ENCODE results near the gene CEACAM16.
"Not testable (repeated sequence)": the region's sequence is repeated elsewhere in the genome, so short reads cannot be mapped to it uniquely, and the experiment has no call there.

Gene CEACAM16

DNA sequence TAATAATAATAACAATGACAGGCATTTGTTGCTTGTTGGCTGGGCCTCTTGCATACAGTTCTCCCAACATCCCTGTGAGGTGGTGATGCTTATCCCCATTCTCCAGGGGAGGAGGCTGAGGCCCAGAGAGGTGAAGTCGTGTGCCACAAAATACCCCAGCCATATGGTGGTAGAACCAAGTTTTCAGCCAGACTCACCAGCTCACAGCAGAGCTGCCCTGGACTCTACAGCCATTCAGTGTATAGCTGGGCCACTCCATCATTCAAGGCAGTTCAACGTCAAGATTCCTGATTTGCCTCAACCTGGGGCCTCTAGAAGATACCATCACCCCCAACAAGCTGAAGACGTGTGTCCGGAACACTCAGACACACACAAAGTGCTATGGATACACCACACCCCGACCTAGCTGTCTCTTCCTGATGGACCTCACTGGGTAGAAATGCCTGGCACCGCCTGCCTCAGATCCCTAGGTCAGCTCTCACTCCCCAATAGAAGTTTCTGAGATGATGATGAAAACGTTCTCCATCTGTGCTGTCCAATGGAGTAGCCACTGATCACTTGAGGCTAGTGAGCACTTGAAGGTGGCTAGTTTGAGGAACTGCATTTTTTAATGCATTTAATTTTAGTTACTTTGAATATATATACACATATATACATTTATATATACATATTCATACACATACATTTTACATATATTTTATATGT, 31.9 kb upstream of the CEACAM16 start:
- in situ Hi-C loops (cut with MboI; ENCODE audit: low pct_unique_long_range_greater_than_20kb, low sequenced_read_pairs, unreplicated experiment) = no loop called here
- TF ChIP-seq, protein P1, sequence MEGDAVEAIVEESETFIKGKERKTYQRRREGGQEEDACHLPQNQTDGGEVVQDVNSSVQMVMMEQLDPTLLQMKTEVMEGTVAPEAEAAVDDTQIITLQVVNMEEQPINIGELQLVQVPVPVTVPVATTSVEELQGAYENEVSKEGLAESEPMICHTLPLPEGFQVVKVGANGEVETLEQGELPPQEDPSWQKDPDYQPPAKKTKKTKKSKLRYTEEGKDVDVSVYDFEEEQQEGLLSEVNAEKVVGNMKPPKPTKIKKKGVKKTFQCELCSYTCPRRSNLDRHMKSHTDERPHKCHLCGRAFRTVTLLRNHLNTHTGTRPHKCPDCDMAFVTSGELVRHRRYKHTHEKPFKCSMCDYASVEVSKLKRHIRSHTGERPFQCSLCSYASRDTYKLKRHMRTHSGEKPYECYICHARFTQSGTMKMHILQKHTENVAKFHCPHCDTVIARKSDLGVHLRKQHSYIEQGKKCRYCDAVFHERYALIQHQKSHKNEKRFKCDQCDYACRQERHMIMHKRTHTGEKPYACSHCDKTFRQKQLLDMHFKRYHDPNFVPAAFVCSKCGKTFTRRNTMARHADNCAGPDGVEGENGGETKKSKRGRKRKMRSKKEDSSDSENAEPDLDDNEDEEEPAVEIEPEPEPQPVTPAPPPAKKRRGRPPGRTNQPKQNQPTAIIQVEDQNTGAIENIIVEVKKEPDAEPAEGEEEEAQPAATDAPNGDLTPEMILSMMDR (IDR thresholded peaks at IDR 0.05; ENCODE audit: extremely low read depth, insufficient read depth, missing control alignments) = no peak
- DNase-seq (ENCODE audit: low spot score) = no peak

DNA sequence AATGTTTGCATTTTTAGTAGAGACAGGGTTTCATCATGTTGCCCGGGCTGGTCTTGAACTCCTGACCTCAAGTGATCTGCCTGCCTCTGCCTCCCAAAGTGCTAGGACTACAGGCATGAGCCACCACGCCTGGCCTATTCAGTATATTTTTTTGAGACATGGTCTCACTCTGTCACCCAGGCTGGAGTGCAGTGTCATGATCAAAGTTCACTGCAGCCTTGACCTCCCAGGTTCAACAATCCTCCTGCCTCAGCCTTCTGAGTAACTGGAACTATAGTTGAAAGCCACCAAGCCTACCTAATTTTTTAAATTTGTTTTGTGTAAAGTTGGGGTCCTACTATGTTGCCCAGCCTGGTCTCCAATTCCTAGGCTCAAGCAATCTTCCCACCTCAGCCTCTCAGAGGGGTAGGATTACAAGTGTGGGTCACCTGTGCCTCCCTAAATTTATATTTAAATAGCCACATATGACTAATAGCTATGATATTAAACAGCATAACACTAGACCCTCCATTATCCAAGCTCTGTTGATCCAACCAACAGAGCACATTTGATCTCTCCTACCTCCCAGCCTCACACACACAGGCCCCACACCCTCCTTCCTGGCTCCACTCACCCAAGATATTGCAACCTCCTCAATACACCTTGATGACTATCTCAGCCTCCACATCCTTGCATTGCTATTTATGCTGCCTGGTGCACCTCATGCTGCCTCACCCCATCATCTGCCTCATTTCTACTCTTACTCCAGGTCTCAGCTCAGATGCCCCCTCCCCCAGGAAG, 29.8 kb upstream of the CEACAM16 start:
- TF ChIP-seq, protein P1 (IDR thresholded peaks at IDR 0.05; ENCODE audit: extremely low read depth, insufficient read depth, missing control alignments) = no peak
- DNase-seq (ENCODE audit: low spot score) = no peak
- in situ Hi-C loops (cut with MboI; ENCODE audit: low pct_unique_long_range_greater_than_20kb, low sequenced_read_pairs, unreplicated experiment) = no loop called here

GRCh38 chr19:44670027-44670426, 28.9 kb upstream of the CEACAM16 start:
- in situ Hi-C loops (cut with MboI; ENCODE audit: low pct_unique_long_range_greater_than_20kb, low sequenced_read_pairs, unreplicated experiment); DNase-seq (ENCODE audit: low spot score): not testable (repeated sequence)

- TF ChIP-seq, protein P1 (IDR thresholded peaks at IDR 0.05; ENCODE audit: extremely low read depth, insufficient read depth, missing control alignments) = no peak
- in situ Hi-C loops (cut with MboI; ENCODE audit: low pct_unique_long_range_greater_than_20kb, low sequenced_read_pairs, unreplicated experiment) = no loop called here
- peak; percentile 43 for DNase-seq (ENCODE audit: low spot score)
Observed at GRCh38 chr19:44671400-44671799, 27.6 kb upstream of the CEACAM16 start, which contains the start of gene CEACAM19. TSS of gene CEACAM19 (plus strand) at chr19:44671482. CDS start at chr19:44671932, 450 bp downstream.

GRCh38 chr19:44672226-44672625, 26.7 kb upstream of the CEACAM16 start:
- TF ChIP-seq, protein P1 (IDR thresholded peaks at IDR 0.05; ENCODE audit: extremely low read depth, insufficient read depth, missing control alignments) = no peak
- DNase-seq (ENCODE audit: low spot score) = no peak
- in situ Hi-C loops (cut with MboI; ENCODE audit: low pct_unique_long_range_greater_than_20kb, low sequenced_read_pairs, unreplicated experiment) = no loop called here

DNA sequence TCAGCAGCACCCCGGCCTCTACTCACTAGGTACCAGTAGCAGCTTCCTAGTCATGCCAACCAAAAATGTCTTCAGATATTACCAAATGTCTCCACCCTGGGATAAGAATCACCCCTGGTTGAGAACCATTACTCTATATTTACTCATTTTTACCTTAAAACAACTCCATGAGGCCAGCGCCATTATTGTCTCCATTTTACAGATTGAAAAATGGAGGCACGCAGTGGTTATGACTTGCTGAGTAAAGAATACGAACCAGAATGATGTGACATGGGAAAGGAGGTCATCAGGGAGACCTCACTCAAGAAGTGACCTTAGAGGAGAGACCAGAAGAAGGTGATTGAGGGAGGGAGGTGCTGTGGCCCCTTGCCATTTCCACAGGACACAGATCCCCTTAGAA, 25.4 kb upstream of the CEACAM16 start:
- TF ChIP-seq, protein P1 (IDR thresholded peaks at IDR 0.05; ENCODE audit: extremely low read depth, insufficient read depth, missing control alignments) = no peak
- in situ Hi-C loops (cut with MboI; ENCODE audit: low pct_unique_long_range_greater_than_20kb, low sequenced_read_pairs, unreplicated experiment) = no loop called here
- DNase-seq (ENCODE audit: low spot score) = no peak

DNA sequence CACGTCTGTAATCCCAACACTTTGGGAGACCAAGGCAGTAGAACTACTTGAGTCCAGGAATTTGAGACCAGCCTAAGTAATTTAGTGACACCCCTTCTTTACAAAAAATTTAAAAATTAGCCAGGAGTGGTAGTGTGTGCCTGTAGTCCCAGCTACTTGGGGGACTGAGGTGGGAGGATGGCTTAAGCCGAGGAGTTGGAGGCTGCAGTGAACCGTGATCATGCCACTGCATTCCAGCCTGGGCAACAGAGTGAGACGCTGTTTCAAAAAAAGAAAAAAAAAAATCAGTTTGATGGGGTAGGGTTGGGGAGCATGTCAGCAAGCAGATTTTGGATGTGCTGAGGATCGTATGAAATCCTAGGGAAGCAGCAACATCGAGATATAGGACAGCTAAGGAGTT, 23.4 kb upstream of the CEACAM16 start:
- in situ Hi-C loops (cut with MboI; ENCODE audit: low pct_unique_long_range_greater_than_20kb, low sequenced_read_pairs, unreplicated experiment) = no loop called here
- DNase-seq (ENCODE audit: low spot score) = no peak
- TF ChIP-seq, protein P1 (IDR thresholded peaks at IDR 0.05; ENCODE audit: extremely low read depth, insufficient read depth, missing control alignments) = no peak
